Testis (tissue), 3 donors: ENCODE data around the gene ARHGEF9. TPM values are rescaled to one million over a fixed set of nuclear protein-coding genes. Genes with fewer than 3 reads are reported as not detected.
"Not testable (repeated sequence)": the region's sequence is repeated elsewhere in the genome, so short reads cannot be mapped to it uniquely, and the experiment has no call there.

ENCODE experiments used
- DNase-seq: peaks from one replicate; pipeline ENCODE4 v3.0.0-alpha.2; 2019
- H3K27ac ChIP-seq, 2 donors: fragments of 200-600 bp; sonication (generic); one replicate each; pipeline ENCODE4 v1.5.1; 2019
- H3K27me3 ChIP-seq: fragments of 200-600 bp; sonication (generic); one replicate; pipeline ENCODE4 v1.5.1; 2019
- H3K36me3 ChIP-seq: fragments of 200-600 bp; sonication (generic); one replicate; pipeline ENCODE4 v1.5.1; 2017; ENCODE audit warnings: low read depth; ENCODE audit errors: missing control alignments
- H3K4me1 ChIP-seq: fragments of 200-600 bp; sonication (generic); one replicate; pipeline ENCODE4 v1.5.1; 2019
- H3K4me3 ChIP-seq, 2 donors: fragments of 200-600 bp; sonication (generic); one replicate each; pipeline ENCODE4 v1.5.1; 2017 to 2019
- H3K9me3 ChIP-seq: fragments of 200-600 bp; sonication (generic); one replicate; pipeline ENCODE4 v1.5.1; 2017
- CTCF ChIP-seq, 3 experiments: fragments of 450-650 bp in 2 of 3; fragments of 200-600 bp in 1 of 3; sonication (generic) in 1 of 3; IDR thresholded peaks; one replicate each; pipeline ENCODE4 v1.5.1; 2016 to 2019; ENCODE audit warnings: antibody characterized with exemption in 3 of 3, mild to moderate bottlenecking in 2 of 3, moderate library complexity in 1 of 3
- POLR2A ChIP-seq: fragments of 450-650 bp; IDR thresholded peaks from one replicate; pipeline ENCODE4 v1.6.1; 2017; ENCODE audit warnings: antibody characterized with exemption, mild to moderate bottlenecking, moderate library complexity
- WGBS, 2 donors: methylation state at CpG; one replicate each; pipeline ENCODE4 v1.1.5; 2018; 5-methylcytosine and 5-hydroxymethylcytosine counted together
- intact Hi-C: fragments of 100-400 bp; cut with DNase I; formaldehyde crosslinking; loops from one replicate; pipeline ENCODE4 v1.15.1; 2023; ENCODE audit warnings: low total_unique reads
- polyA plus RNA-seq: library from polyadenylated mRNA; stranded (reverse); fragments of 350-450 nt; fragmentation: Illumina TruSeq; extraction: RNeasy Lipid Tissue Mini Kit (QIAGEN cat#74804); gene quantifications from one replicate; pipeline ENCODE4 v1.2.3, GENCODE V29; 2014; ENCODE audit warnings: low read depth, low replicate concordance; ENCODE audit not compliant: insufficient read depth
- total RNA-seq, 2 donors: library from RNA; depleted of rRNA; stranded (reverse); fragments of >200 nt; gene quantifications; one replicate each; pipeline ENCODE4 v1.2.3, GENCODE V29; 2016

The ARHGEF9 gene
- total and polyA plus RNA-seq, 3 donors from 2014 or later, result 9.6 to 18.1 (median 13.1) TPM

GRCh38 chrX:63810746-63811145 is 25.7 kb upstream of the ARHGEF9 start:
- no peaks in the 10 kb centered on the region for H3K9me3 ChIP-seq
- H3K4me1 ChIP-seq, result no peaks in the 10 kb centered on the region
- no peak overlapping the region for H3K27ac ChIP-seq
- no peak overlapping the region for H3K4me3 ChIP-seq
- TF ChIP-seq POLR2A (no peak), CTCF (IDR thresholded peaks at IDR 0.05) (no peak)
- no peak for DNase-seq
- H3K27me3 ChIP-seq, result no peaks in the 10 kb centered on the region
- WGBS, 2 donors, result 85 to 93% methylated on average over 2 of the region's 2 CpGs
- intact Hi-C loops, result no loop called here
- H3K36me3 ChIP-seq, result no peaks in the 10 kb centered on the region

DNA sequence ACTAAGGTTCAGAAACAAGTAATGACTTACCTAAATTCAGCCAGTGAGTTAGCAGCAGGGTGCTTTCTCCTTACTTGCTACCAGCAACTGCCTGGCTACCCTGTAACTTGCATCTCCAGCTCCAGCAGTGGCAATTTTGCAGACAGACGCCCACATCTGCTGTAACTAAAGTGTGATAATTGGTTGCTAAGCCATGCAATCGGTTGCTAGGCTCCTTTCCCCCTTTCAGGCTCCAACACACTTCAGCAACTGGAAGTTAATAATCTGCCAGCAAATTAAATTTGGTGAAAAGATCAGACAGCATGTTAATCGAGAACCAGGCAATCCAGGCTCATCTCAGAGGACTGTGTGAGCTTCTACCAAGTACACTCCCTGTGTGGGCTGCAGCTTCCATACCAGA is 24.2 kb upstream of the ARHGEF9 start:
- H3K27ac ChIP-seq, result no peak overlapping the region
- H3K4me3 ChIP-seq, result no peak overlapping the region
- no peaks in the 10 kb centered on the region for H3K27me3 ChIP-seq
- intact Hi-C loops, result no loop called here
- H3K9me3 ChIP-seq, result no peaks in the 10 kb centered on the region
- DNase-seq, result no peak
- TF ChIP-seq POLR2A (no peak), CTCF (IDR thresholded peaks at IDR 0.05) (no peak)
- WGBS, 2 donors, result 34 to 40% methylated on average over 2 to 3 of the region's 3 CpGs
- H3K4me1 ChIP-seq, result no peaks in the 10 kb centered on the region
- H3K36me3 ChIP-seq, result no peaks in the 10 kb centered on the region

- H3K27ac ChIP-seq, H3K9me3 ChIP-seq, H3K27me3 ChIP-seq, DNase-seq, H3K36me3 ChIP-seq, H3K4me1 ChIP-seq, intact Hi-C loops, H3K4me3 ChIP-seq: not testable (repeated sequence)
- 80% methylated on average over 2 of the region's 2 CpGs for WGBS, 2 donors
Observed at GRCh38 chrX:63795406-63795805, 10.4 kb upstream of the ARHGEF9 start.

- H3K9me3 ChIP-seq, result no peaks in the 10 kb centered on the region
- DNase-seq, result no peak
- H3K36me3 ChIP-seq, result no peaks in the 10 kb centered on the region
- H3K27ac ChIP-seq, result no peak overlapping the region
- TF ChIP-seq CTCF (IDR thresholded peaks at IDR 0.05) (no peak), POLR2A (no peak)
- intact Hi-C loops, result no loop called here
- H3K4me3 ChIP-seq, result peak overlapping the region in 1 of 2 donors; percentile 59
- no peaks in the 10 kb centered on the region for H3K27me3 ChIP-seq
- no peaks in the 10 kb centered on the region for H3K4me1 ChIP-seq
- WGBS, 2 donors, result 17 to 44% methylated on average over 4 of the region's 4 CpGs
Observed at GRCh38 chrX:63785708-63786040, 660 bp upstream of the ARHGEF9 start.

DNA sequence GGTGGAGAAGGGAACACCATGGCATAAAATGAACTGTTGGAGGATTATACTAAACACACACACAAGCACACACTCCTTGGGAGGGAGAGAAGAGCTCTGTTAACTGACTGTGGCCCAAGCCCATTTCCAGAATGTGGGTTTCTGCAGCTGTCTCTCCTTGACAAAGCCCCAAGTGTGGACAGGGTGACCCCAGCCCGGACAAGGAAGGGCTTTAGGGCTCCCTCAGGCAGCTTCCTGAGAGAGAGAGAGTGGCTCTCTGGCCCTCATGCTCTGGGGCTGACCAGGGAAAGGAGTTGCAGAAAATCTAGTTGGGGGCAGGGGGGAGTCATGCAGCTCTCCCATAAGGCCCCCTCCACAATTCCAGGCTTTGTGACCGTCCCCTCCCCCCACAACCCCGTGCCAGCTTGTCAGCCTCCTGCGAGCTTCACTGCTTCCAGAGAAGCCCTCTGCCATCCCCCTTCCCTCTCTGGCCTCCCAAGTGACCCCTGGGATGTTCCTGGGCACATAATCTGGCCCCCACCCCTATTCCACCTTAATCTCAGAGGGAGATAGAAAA is 590 bp downstream of the ARHGEF9 start:
- intact Hi-C loops, result no loop called here
- no peak for DNase-seq
- Histone ChIP-seq H3K27me3 (no peaks in the 10 kb centered on the region), H3K27ac (no peak overlapping the region), H3K4me3 (peak overlapping the region; percentile 39 to 59), H3K4me1 (no peaks in the 10 kb centered on the region), H3K36me3 (no peaks in the 10 kb centered on the region), H3K9me3 (no peaks in the 10 kb centered on the region)
- 15% methylated on average over 4 of the region's 4 CpGs; no CpG with 5 or more reads in 1 of the 2 donors for WGBS, 2 donors
- no peak for TF ChIP-seq CTCF (IDR thresholded peaks at IDR 0.05)
- TF ChIP-seq POLR2A, result no peak
